Osteoblast (primary cell): ENCODE measurements around the gene SCG3. TPM values are rescaled to one million over a fixed set of nuclear protein-coding genes. Genes with fewer than 3 reads are reported as not detected.

ENCODE experiments used
- DNase-seq: peaks from one replicate; pipeline ENCODE4 v3.0.0; 2011; ENCODE audit warnings: low spot score, mixed read lengths; ENCODE audit not compliant: insufficient read length; ENCODE audit errors: missing footprints
- H2AFZ ChIP-seq: 2 replicates; pipeline ENCODE4 v1.6.0; 2011; ENCODE audit warnings: mild to moderate bottlenecking, low read length
- H3K27ac ChIP-seq: 2 replicates; pipeline ENCODE4 v1.5.1; 2011; ENCODE audit warnings: mild to moderate bottlenecking, low read depth, low read length, moderate library complexity
- H3K27me3 ChIP-seq: 2 replicates; pipeline ENCODE4 v1.6.0; 2012; ENCODE audit warnings: mild to moderate bottlenecking, control low read depth, inconsistent platforms, low read length, moderate library complexity; ENCODE audit not compliant: insufficient read depth
- H3K36me3 ChIP-seq: 2 replicates; pipeline ENCODE4 v1.5.1; 2011; ENCODE audit warnings: mild to moderate bottlenecking, low read length, control low read depth, moderate library complexity; ENCODE audit not compliant: insufficient read depth
- H3K4me1 ChIP-seq: 2 replicates; pipeline ENCODE4 v1.5.1; 2011; ENCODE audit warnings: mild to moderate bottlenecking, low read length, control low read depth, moderate library complexity; ENCODE audit not compliant: insufficient read depth
- H3K4me2 ChIP-seq: 2 replicates; pipeline ENCODE4 v1.6.0; 2011; ENCODE audit warnings: mild to moderate bottlenecking, low read length; ENCODE audit not compliant: insufficient read depth
- H3K4me3 ChIP-seq: fragments of 200-600 bp; sonication (generic); 3 replicates; pipeline ENCODE4 v1.5.1; 2012; ENCODE audit warnings: mild to moderate bottlenecking, low read length, inconsistent platforms; ENCODE audit not compliant: insufficient read depth
- H3K79me2 ChIP-seq: 2 replicates; pipeline ENCODE4 v1.6.0; 2012; ENCODE audit warnings: mild to moderate bottlenecking, low read length, control low read depth, inconsistent platforms; ENCODE audit not compliant: insufficient read depth
- H3K9me3 ChIP-seq: 2 replicates; pipeline ENCODE4 v1.5.1; 2011; ENCODE audit warnings: low read depth, low read length, control low read depth
- H4K20me1 ChIP-seq: 2 replicates; pipeline ENCODE4 v1.6.0; 2012; ENCODE audit warnings: mild to moderate bottlenecking, low read length, control low read depth; ENCODE audit not compliant: insufficient read depth
- CTCF ChIP-seq: IDR thresholded peaks from 2 replicates; pipeline ENCODE4 v1.5.1; 2011; ENCODE audit warnings: mild to moderate bottlenecking, low read depth, low read length, moderate library complexity; ENCODE audit errors: extremely low read depth
- total RNA-seq: library from RNA; depleted of rRNA; stranded (reverse); fragments of >200 nt; gene quantifications from 2 replicates; pipeline ENCODE4 v1.2.3, GENCODE V29; 2012

SCG3 gene
- total RNA-seq, 1 donor, result not detected

GRCh38 chr15:51751697-51752683 lies 70.7 kb downstream of the SCG3 start:
- peak overlapping the region; percentile 82 for H3K4me2 ChIP-seq
- peak overlapping the region; percentile 90 for H2AFZ ChIP-seq
- peaks cover 6% of the 10 kb centered on the region for H3K4me1 ChIP-seq
- no peaks in the 10 kb centered on the region for H3K36me3 ChIP-seq
- TF ChIP-seq CTCF, result no peak
- no peak overlapping the region for H3K27ac ChIP-seq
- no peaks in the 10 kb centered on the region for H3K79me2 ChIP-seq
- peaks cover 40% of the 10 kb centered on the region for H3K27me3 ChIP-seq
- no peaks in the 10 kb centered on the region for H3K9me3 ChIP-seq
- H4K20me1 ChIP-seq, result no peaks in the 10 kb centered on the region
- peak overlapping the region; percentile 72 for H3K4me3 ChIP-seq
- peak; percentile 86 for DNase-seq

GRCh38 chr15:51752888-51753287 lies 71.6 kb downstream of the SCG3 start:
- Histone ChIP-seq H3K27ac (no peak overlapping the region), H3K36me3 (no peaks in the 10 kb centered on the region), H3K4me1 (peaks cover 6% of the 10 kb centered on the region), H3K4me2 (no peak overlapping the region), H3K4me3 (no peak overlapping the region), H2AFZ (no peak overlapping the region), H4K20me1 (no peaks in the 10 kb centered on the region), H3K27me3 (peaks cover 40% of the 10 kb centered on the region), H3K9me3 (no peaks in the 10 kb centered on the region), H3K79me2 (no peaks in the 10 kb centered on the region)
- TF ChIP-seq CTCF, result no peak
- DNase-seq, result no peak

GRCh38 chr15:51754267-51754666 lies 73.0 kb downstream of the SCG3 start:
- Histone ChIP-seq H3K79me2 (no peaks in the 10 kb centered on the region), H3K4me1 (peaks cover 18% of the 10 kb centered on the region), H3K9me3 (no peaks in the 10 kb centered on the region), H3K27ac (no peak overlapping the region), H3K4me2 (no peak overlapping the region), H2AFZ (no peak overlapping the region), H3K36me3 (no peaks in the 10 kb centered on the region), H3K4me3 (no peak overlapping the region), H3K27me3 (peaks cover 28% of the 10 kb centered on the region), H4K20me1 (no peaks in the 10 kb centered on the region)
- DNase-seq, result no peak
- no peak for TF ChIP-seq CTCF

- H3K27ac ChIP-seq, result no peak overlapping the region
- peaks cover 25% of the 10 kb centered on the region for H3K4me1 ChIP-seq
- H3K27me3 ChIP-seq, result peaks cover 13% of the 10 kb centered on the region
- no peak overlapping the region for H3K4me2 ChIP-seq
- no peaks in the 10 kb centered on the region for H3K9me3 ChIP-seq
- TF ChIP-seq CTCF, result no peak
- H3K36me3 ChIP-seq, result no peaks in the 10 kb centered on the region
- no peaks in the 10 kb centered on the region for H3K79me2 ChIP-seq
- no peak overlapping the region for H2AFZ ChIP-seq
- no peak overlapping the region for H3K4me3 ChIP-seq
- DNase-seq, result no peak
- no peaks in the 10 kb centered on the region for H4K20me1 ChIP-seq
Measured at GRCh38 chr15:51755790-51756189, 74.5 kb downstream of the SCG3 start.
